ENCODE results near the gene PI3.

DNA sequence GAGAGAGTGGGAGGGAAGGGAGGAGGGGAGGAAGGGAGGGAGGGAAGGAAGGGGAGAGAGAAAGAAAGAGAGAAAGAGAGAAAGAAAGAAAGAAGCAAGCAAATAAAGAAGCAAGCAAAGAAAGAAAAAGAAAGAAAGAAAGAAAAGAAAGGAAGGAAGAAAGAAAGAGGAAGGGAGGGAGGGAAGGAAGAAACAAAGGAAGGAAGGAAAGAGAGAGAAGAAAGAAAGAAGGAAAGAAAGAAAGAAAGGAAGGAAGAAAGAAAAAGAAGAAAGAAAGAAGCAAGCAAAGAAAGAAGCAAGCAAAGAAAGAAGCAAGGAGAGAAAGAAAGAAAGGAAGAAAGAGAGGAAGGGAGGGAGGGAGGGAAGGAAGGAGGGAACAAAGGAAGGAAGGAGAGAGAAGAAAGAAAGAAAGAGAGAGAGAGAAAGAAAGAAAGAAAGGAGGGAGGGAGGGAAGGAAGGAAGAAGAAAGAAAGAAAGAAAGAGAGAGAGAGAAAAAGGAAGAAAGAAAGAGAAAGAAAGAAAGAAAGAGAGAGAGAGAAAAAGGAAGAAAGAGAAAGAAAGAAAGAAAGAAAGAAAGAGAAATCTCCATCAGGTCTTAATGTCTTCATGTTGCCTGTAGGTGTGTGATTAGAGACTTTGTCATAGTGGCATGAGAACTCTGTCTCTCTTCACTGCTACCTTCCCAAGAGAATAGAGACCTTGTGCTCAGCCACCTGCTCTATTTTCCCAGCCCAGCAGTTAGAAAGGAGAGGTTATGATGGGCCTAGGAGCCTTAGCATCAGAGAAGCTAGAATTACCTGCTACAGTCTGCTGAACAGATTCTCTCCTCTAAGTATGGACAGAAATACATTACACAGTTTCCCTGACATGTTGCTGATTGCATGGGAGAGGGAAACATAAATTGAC, 37.1 kb downstream of the PI3 start:
- TF ChIP-seq, protein P1, sequence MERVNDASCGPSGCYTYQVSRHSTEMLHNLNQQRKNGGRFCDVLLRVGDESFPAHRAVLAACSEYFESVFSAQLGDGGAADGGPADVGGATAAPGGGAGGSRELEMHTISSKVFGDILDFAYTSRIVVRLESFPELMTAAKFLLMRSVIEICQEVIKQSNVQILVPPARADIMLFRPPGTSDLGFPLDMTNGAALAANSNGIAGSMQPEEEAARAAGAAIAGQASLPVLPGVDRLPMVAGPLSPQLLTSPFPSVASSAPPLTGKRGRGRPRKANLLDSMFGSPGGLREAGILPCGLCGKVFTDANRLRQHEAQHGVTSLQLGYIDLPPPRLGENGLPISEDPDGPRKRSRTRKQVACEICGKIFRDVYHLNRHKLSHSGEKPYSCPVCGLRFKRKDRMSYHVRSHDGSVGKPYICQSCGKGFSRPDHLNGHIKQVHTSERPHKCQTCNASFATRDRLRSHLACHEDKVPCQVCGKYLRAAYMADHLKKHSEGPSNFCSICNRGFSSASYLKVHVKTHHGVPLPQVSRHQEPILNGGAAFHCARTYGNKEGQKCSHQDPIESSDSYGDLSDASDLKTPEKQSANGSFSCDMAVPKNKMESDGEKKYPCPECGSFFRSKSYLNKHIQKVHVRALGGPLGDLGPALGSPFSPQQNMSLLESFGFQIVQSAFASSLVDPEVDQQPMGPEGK (CRISPR knock-in tag; IDR thresholded peaks at IDR 0.05; ENCODE audit: borderline replicate concordance): no peak
- TF ChIP-seq ZNF565 (CRISPR knock-in tag; conservative IDR thresholded peaks at IDR 0.05; ENCODE audit: low read depth) (no peak), SNAI2 (CRISPR knock-in tag; IDR thresholded peaks at IDR 0.05) (no peak), ARNTL (CRISPR knock-in tag; IDR thresholded peaks at IDR 0.05; ENCODE audit: borderline replicate concordance, low read depth) (no peak)
- TF ChIP-seq, protein P2, sequence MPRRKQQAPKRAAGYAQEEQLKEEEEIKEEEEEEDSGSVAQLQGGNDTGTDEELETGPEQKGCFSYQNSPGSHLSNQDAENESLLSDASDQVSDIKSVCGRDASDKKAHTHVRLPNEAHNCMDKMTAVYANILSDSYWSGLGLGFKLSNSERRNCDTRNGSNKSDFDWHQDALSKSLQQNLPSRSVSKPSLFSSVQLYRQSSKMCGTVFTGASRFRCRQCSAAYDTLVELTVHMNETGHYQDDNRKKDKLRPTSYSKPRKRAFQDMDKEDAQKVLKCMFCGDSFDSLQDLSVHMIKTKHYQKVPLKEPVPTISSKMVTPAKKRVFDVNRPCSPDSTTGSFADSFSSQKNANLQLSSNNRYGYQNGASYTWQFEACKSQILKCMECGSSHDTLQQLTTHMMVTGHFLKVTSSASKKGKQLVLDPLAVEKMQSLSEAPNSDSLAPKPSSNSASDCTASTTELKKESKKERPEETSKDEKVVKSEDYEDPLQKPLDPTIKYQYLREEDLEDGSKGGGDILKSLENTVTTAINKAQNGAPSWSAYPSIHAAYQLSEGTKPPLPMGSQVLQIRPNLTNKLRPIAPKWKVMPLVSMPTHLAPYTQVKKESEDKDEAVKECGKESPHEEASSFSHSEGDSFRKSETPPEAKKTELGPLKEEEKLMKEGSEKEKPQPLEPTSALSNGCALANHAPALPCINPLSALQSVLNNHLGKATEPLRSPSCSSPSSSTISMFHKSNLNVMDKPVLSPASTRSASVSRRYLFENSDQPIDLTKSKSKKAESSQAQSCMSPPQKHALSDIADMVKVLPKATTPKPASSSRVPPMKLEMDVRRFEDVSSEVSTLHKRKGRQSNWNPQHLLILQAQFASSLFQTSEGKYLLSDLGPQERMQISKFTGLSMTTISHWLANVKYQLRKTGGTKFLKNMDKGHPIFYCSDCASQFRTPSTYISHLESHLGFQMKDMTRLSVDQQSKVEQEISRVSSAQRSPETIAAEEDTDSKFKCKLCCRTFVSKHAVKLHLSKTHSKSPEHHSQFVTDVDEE (CRISPR knock-in tag; IDR thresholded peaks at IDR 0.05): no peak

Measured in SK-N-SH treated with all-trans-retinoic acid at 6 μM for 48 hours (cell line).